OCI-LY1 (cell line): ENCODE data around the gene PRTG.

ENCODE experiments used
- H2AFZ ChIP-seq: fragments of 200-600 bp; sonication (generic), shearing (Covaris generic); 2 replicates; pipeline ENCODE4 v1.6.0; 2014; ENCODE audit warnings: antibody characterized with exemption, mild to moderate bottlenecking, low read length
- H3F3A ChIP-seq: fragments of 200-600 bp; sonication (generic), shearing (Covaris generic); 2 replicates; pipeline ENCODE4 v1.6.0; 2014; ENCODE audit warnings: mild to moderate bottlenecking, antibody characterized with exemption, low read length, moderate library complexity; ENCODE audit not compliant: insufficient read depth
- H3K27ac ChIP-seq: fragments of 200-600 bp; sonication (generic); 2 replicates; pipeline ENCODE4 v1.5.1; 2014; ENCODE audit warnings: low read length, mixed run types, mild to moderate bottlenecking, low read depth; ENCODE audit not compliant: poor library complexity, severe bottlenecking
- H3K27me3 ChIP-seq: fragments of 200-600 bp; sonication (generic); 2 replicates; pipeline ENCODE4 v1.6.0; 2014; ENCODE audit warnings: antibody characterized with exemption, mild to moderate bottlenecking, low read length, moderate library complexity; ENCODE audit not compliant: insufficient read depth
- H3K36me3 ChIP-seq: fragments of 200-600 bp; sonication (generic); 2 replicates; pipeline ENCODE4 v1.6.1; 2014; ENCODE audit warnings: mild to moderate bottlenecking, antibody characterized with exemption, low read length, moderate library complexity, mixed read lengths; ENCODE audit not compliant: insufficient read depth
- H3K4me1 ChIP-seq: fragments of 200-600 bp; sonication (generic); 2 replicates; pipeline ENCODE4 v1.5.1; 2014; ENCODE audit warnings: mild to moderate bottlenecking, low read length, moderate library complexity; ENCODE audit not compliant: insufficient read depth, severe bottlenecking
- H3K4me2 ChIP-seq: fragments of 200-600 bp; sonication (generic), shearing (Covaris generic); 2 replicates; pipeline ENCODE4 v1.6.1; 2014; ENCODE audit warnings: low read length
- H3K4me3 ChIP-seq: fragments of 200-600 bp; sonication (generic); 2 replicates; pipeline ENCODE4 v1.5.1; 2014; ENCODE audit warnings: low read length, low read depth, mild to moderate bottlenecking, mixed read lengths; ENCODE audit not compliant: poor library complexity, severe bottlenecking
- H3K79me2 ChIP-seq: fragments of 200-600 bp; shearing (Covaris generic); 2 replicates; pipeline ENCODE4 v1.6.1; 2016; ENCODE audit warnings: mixed run types, low read length, mixed read lengths; ENCODE audit not compliant: insufficient read depth
- H3K9ac ChIP-seq: fragments of 200-600 bp; sonication (generic), shearing (Covaris generic); 2 replicates; pipeline ENCODE4 v1.6.1; 2014; ENCODE audit warnings: mild to moderate bottlenecking, low read length, mixed read lengths
- H3K9me2 ChIP-seq: fragments of 200-600 bp; sonication (generic), shearing (Covaris generic); 2 replicates; pipeline ENCODE4 v1.6.1; 2014; ENCODE audit warnings: low read depth, mild to moderate bottlenecking, low read length, mixed read lengths
- H3K9me3 ChIP-seq: fragments of 200-600 bp; shearing (Covaris generic); 2 replicates; pipeline ENCODE4 v1.6.1; 2014; ENCODE audit warnings: low read length, mixed read lengths
- H4K20me1 ChIP-seq: fragments of 200-600 bp; sonication (generic), shearing (Covaris generic); 2 replicates; pipeline ENCODE4 v1.6.0; 2016; ENCODE audit warnings: mild to moderate bottlenecking, low read length; ENCODE audit not compliant: insufficient read depth
- EZH2 ChIP-seq: fragments of 200-600 bp; sonication (generic), shearing (Covaris generic); IDR thresholded peaks from 2 replicates; pipeline ENCODE4 v1.8.0; 2017; ENCODE audit warnings: borderline replicate concordance, mixed run types, mild to moderate bottlenecking, antibody characterized with exemption, low read length, moderate library complexity, mixed read lengths
- TF ChIP-seq, protein P1 (sequence below): fragments of 200-600 bp; sonication (generic), shearing (Covaris generic); IDR thresholded peaks from 2 replicates; pipeline ENCODE4 v1.5.1; 2017; ENCODE audit warnings: mild to moderate bottlenecking, antibody characterized with exemption, low read length, moderate library complexity, mixed read lengths

The PRTG gene, protein sequence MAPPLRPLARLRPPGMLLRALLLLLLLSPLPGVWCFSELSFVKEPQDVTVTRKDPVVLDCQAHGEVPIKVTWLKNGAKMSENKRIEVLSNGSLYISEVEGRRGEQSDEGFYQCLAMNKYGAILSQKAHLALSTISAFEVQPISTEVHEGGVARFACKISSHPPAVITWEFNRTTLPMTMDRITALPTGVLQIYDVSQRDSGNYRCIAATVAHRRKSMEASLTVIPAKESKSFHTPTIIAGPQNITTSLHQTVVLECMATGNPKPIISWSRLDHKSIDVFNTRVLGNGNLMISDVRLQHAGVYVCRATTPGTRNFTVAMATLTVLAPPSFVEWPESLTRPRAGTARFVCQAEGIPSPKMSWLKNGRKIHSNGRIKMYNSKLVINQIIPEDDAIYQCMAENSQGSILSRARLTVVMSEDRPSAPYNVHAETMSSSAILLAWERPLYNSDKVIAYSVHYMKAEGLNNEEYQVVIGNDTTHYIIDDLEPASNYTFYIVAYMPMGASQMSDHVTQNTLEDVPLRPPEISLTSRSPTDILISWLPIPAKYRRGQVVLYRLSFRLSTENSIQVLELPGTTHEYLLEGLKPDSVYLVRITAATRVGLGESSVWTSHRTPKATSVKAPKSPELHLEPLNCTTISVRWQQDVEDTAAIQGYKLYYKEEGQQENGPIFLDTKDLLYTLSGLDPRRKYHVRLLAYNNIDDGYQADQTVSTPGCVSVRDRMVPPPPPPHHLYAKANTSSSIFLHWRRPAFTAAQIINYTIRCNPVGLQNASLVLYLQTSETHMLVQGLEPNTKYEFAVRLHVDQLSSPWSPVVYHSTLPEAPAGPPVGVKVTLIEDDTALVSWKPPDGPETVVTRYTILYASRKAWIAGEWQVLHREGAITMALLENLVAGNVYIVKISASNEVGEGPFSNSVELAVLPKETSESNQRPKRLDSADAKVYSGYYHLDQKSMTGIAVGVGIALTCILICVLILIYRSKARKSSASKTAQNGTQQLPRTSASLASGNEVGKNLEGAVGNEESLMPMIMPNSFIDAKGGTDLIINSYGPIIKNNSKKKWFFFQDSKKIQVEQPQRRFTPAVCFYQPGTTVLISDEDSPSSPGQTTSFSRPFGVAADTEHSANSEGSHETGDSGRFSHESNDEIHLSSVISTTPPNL

DNA sequence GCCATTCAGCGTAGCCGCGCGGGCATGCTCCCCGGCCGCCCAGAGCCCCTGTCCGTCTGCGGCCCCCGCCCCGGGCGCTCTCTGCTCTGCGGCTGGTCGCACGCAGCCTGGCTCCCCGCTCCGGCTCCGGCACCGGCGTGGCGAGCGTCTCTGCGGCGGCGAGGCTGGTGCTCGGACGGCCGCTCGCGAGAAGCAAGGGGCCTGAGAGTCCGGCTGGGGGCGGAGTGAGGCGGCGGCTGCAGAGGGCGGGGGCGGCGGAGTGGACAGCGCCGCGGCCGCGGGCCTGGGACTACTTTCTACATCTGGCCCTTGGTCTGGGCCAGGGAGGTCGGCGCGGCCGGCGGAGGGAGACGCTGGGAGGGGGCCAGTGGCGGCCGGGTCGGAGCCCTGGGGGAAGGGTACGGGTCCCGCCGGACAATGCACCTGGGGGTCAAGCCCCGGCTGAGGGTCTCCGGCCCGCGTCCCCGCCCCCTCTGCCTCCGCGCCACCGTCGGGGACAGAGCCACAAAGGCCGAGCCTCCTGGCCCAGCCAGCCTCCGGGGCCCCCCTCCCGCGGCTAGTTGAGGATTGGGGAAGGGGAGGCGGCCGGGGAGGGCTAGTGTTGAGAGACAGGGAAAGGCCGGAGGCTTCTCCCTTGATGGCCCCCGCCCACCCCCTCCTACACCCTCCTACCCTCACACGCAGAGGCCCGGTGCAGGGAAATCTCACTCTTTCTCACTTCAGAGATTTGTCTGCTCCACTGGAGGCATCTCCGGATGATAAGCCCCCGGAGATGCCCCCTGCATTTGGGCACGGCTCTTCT, at the start of gene PRTG:
TSS of gene PRTG (minus strand) at position 226 of the 802 bp plus-strand sequence. CDS start at position 5, 221 bp downstream.
- Histone ChIP-seq H3K79me2 (no peaks in the 10 kb centered on the region), H3K27ac (no peak within 1 kb of the TSS), H2AFZ (no peak within 1 kb of the TSS), H4K20me1 (no peaks in the 10 kb centered on the region), H3F3A (no peaks in the 10 kb centered on the region; the same call in 1 of the 2 replicates), H3K4me3 (no peak within 1 kb of the TSS), H3K36me3 (no peaks in the 10 kb centered on the region), H3K4me2 (no peak within 1 kb of the TSS), H3K4me1 (no peaks in the 10 kb centered on the region), H3K9me3 (no peaks in the 10 kb centered on the region), H3K27me3 (no peaks in the 10 kb centered on the region), H3K9ac (no peak within 1 kb of the TSS), H3K9me2 (no peaks in the 10 kb centered on the region)
- no peak for TF ChIP-seq EZH2
- TF ChIP-seq, protein P1, sequence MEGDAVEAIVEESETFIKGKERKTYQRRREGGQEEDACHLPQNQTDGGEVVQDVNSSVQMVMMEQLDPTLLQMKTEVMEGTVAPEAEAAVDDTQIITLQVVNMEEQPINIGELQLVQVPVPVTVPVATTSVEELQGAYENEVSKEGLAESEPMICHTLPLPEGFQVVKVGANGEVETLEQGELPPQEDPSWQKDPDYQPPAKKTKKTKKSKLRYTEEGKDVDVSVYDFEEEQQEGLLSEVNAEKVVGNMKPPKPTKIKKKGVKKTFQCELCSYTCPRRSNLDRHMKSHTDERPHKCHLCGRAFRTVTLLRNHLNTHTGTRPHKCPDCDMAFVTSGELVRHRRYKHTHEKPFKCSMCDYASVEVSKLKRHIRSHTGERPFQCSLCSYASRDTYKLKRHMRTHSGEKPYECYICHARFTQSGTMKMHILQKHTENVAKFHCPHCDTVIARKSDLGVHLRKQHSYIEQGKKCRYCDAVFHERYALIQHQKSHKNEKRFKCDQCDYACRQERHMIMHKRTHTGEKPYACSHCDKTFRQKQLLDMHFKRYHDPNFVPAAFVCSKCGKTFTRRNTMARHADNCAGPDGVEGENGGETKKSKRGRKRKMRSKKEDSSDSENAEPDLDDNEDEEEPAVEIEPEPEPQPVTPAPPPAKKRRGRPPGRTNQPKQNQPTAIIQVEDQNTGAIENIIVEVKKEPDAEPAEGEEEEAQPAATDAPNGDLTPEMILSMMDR = no peak

GRCh38 chr15:55791551-55792400, 48.8 kb upstream of the PRTG start:
- Histone ChIP-seq H3K27ac (no peak overlapping the region), H3K4me3 (no peak overlapping the region)

More at GRCh38 chr15:55791551-55792400, 48.8 kb upstream of the PRTG start:
- no peaks in the 10 kb centered on the region for H3K27me3 ChIP-seq
- no peaks in the 10 kb centered on the region for H3F3A ChIP-seq
- H3K4me2 ChIP-seq = no peak overlapping the region
- peaks cover 13% of the 10 kb centered on the region; the same call in 1 of the 2 replicates for H3K9me3 ChIP-seq
- no peaks in the 10 kb centered on the region for H4K20me1 ChIP-seq
- H3K4me1 ChIP-seq = no peaks in the 10 kb centered on the region
- H2AFZ ChIP-seq = no peak overlapping the region
- no peak for TF ChIP-seq EZH2
- TF ChIP-seq, protein P1 = no peak
- no peaks in the 10 kb centered on the region; the same call in 1 of the 2 replicates for H3K36me3 ChIP-seq
- H3K79me2 ChIP-seq = no peaks in the 10 kb centered on the region
- no peak overlapping the region for H3K9ac ChIP-seq
- no peaks in the 10 kb centered on the region for H3K9me2 ChIP-seq
